Measurements from ENCODE around the gene TNFRSF14.

TNFRSF14 gene

DNA sequence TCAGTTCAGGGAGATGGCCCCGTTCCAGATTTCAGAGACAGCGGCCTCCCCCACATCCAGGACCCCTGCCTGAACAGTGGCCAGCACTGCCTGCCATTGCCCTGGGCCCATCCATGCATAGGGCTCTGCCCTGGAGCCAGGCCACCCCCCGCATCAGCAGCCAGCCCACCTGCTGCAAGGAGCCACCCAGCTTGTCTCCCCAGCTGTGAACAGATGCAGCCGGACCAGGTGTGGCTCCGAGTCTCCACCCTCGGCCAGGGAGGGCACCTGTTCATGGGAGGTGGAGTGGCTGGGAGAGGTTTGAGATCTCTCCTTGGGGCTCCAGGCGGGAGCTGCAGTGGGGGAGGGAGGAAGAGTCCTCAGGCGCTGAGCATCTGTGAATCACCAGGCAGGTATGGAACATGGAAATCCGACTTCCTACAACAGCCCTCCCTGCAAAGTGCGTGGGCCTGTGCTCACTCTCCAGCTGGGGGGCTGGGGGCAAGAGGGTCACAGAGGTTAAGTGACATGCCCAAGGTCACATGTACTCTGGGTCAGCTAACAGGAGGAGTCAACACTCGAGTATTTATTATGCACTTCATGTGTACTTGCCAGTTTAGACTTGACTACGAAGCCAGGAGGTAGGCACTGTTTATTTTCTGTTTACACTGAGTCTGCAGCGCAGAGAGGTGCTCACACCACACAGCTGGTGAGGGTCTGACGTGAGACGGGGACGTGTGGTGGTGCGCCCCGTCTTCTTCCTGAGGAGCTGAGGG lies 21.3 kb upstream of the TNFRSF14 start:
- no peak overlapping the region for H3K27ac ChIP-seq
- TF ChIP-seq ZFX (IDR thresholded peaks at IDR 0.05; ENCODE audit: borderline replicate concordance) = no peak
- TF ChIP-seq, protein P1, sequence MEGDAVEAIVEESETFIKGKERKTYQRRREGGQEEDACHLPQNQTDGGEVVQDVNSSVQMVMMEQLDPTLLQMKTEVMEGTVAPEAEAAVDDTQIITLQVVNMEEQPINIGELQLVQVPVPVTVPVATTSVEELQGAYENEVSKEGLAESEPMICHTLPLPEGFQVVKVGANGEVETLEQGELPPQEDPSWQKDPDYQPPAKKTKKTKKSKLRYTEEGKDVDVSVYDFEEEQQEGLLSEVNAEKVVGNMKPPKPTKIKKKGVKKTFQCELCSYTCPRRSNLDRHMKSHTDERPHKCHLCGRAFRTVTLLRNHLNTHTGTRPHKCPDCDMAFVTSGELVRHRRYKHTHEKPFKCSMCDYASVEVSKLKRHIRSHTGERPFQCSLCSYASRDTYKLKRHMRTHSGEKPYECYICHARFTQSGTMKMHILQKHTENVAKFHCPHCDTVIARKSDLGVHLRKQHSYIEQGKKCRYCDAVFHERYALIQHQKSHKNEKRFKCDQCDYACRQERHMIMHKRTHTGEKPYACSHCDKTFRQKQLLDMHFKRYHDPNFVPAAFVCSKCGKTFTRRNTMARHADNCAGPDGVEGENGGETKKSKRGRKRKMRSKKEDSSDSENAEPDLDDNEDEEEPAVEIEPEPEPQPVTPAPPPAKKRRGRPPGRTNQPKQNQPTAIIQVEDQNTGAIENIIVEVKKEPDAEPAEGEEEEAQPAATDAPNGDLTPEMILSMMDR (IDR thresholded peaks at IDR 0.05) = no peak

DNA sequence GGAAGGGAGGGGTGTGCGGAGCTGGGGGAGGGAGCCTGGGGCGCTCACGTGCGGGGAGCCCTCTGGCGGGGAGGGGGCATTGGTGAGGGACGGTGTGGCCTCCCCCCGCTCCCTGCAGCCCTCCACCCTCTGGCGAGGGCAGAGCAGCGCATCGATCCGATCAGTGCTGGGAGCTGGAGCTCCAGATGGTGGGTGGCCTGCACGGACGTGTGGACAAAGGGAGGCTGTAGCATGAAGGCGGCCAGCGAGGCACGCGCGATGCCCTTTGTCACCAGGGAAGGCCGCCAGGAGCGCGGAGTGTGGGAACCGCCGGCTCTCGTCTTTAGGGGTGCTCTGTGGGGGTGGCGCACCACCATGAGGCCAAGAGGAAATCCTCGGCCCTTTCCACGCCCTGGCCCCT lies 20.7 kb upstream of the TNFRSF14 start:
- H3K27ac ChIP-seq = no peak overlapping the region
- TF ChIP-seq ZFX (IDR thresholded peaks at IDR 0.05; ENCODE audit: borderline replicate concordance) = no peak
- TF ChIP-seq, protein P1 (IDR thresholded peaks at IDR 0.05) = no peak

DNA sequence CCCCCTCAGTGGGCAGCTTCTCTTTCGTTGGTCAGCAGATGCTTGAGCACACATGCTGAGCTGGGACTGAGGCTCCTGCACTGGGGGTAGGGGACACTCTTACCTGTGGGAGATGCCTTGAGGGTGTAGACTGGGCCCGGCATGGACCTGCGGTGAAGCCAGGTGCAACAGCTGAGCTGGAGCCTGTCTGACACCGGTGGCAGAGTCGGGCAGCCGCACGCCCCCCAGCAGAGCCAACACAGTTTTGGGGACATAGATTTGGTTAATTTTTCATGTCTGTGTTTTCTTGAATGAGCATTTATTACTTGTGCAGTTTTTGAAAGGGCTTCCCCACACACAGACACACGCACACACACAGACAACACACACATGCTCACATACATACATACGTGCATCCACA lies 20.2 kb upstream of the TNFRSF14 start:
- TF ChIP-seq ZFX (IDR thresholded peaks at IDR 0.05; ENCODE audit: borderline replicate concordance) = no peak
- TF ChIP-seq, protein P1 (IDR thresholded peaks at IDR 0.05) = no peak
- no peak overlapping the region for H3K27ac ChIP-seq

DNA sequence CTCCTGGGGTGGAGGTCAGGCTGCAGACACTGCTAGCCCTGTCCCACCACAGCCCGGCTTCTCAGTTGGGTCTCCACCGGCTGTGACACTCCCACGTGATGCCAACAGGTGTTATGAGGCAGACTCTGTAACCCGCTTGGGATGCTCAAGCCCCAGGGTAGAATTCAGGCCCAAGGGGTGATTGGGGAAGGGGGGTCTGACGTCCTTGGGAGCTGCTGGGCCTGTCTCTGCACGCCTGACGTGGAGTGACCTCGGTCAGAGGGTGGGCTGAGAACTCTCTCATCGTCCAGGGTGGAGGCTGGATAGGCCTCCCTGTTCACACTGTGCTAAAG lies 18.4 kb upstream of the TNFRSF14 start:
- no peak for TF ChIP-seq ZFX (IDR thresholded peaks at IDR 0.05; ENCODE audit: borderline replicate concordance)
- TF ChIP-seq, protein P1 (IDR thresholded peaks at IDR 0.05) = no peak
- H3K27ac ChIP-seq = no peak overlapping the region

DNA sequence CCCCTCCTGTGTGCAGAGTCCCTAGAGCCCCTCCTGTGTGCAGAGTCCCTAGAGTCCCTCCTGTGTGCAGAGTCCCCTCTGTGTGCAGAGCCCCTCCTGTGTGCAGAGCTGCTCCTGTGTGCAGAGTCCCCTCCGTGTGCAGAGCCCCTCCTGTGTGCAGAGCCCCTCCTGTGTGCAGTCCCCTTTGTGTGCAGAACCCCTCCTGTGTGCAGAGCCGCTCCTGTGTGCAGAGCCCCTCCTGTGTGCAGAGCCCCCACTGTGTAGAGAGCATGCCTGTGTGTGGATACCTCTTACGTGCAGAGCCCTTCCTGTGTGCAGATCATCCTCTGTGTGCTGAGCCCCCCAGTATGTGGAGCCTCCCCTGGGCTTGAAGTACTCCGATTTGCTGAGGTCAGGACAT lies 17.8 kb upstream of the TNFRSF14 start:
- no peak for TF ChIP-seq ZFX (IDR thresholded peaks at IDR 0.05; ENCODE audit: borderline replicate concordance)
- TF ChIP-seq, protein P1 (IDR thresholded peaks at IDR 0.05) = no peak
- H3K27ac ChIP-seq = no peak overlapping the region

DNA sequence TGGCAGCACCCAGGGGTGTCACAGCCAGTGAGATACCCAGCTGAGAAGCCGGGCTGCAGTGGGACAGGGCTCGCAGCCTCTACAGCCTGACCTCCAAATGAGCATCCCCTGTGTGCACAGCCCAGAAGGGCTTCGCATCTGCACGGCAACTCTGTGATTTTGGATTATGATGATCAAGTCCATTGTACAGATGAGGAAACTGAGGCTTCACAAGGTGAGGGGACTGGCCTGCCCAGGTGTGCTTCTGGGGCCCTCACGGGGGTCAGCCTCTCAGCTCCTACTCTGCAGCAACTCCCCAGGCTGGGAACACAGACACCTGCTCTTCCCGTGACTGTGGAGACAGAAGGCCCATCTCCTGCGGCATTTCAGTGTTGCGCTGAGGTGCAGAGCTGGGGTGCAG lies 17.3 kb upstream of the TNFRSF14 start:
- H3K27ac ChIP-seq = no peak overlapping the region
- TF ChIP-seq, protein P1 (IDR thresholded peaks at IDR 0.05) = no peak
- no peak for TF ChIP-seq ZFX (IDR thresholded peaks at IDR 0.05; ENCODE audit: borderline replicate concordance)

DNA sequence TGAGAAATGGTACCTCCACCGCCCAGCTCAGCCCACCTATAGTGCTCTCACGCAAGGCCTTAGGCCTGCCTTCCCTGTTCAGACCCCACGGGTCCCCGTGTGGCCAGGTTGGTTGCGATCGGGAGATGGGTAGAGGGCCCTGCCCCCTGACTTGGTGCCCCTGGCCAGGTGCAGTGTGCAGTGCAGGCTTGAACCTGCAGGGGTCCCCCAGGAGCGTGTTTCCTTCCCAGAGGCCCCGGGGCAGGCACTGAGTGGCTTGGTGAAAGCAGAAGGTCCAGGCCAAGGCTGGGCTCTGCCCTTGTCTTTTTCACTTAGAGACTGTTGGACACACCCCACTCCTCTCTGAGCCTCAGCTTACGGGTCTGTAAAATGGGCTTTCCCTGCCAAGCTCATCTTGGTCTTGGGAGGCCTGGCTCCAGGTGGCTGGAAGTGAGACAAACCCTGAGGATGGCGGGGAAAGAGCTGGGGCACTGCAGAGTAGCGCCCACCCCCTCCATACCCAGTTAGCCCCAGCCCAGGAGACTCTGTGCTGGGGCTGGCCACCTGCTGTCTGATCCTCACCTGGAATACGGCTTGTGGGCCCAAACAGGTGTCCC lies 16.8 kb upstream of the TNFRSF14 start:
- no peak for TF ChIP-seq ZFX (IDR thresholded peaks at IDR 0.05; ENCODE audit: borderline replicate concordance)
- TF ChIP-seq, protein P1 (IDR thresholded peaks at IDR 0.05) = peak; percentile 20; the same call in 1 of the 2 replicates
- no peak overlapping the region for H3K27ac ChIP-seq

Measured in 22Rv1 (cell line).